HEK293T (cell line): Measurements from ENCODE around the gene UGGT1.

Experiments
- CTCF ChIA-PET: fragments of 350-600 bp; formaldehyde crosslinking; extraction: SDS; loops from one replicate; lab custom pipeline; 2021; ENCODE audit warnings: antibody characterized with exemption, inconsistent platforms; lab: Yijun Ruan, JAX
- POLR2A ChIA-PET: fragments of 350-600 bp; formaldehyde crosslinking; extraction: SDS; loops from one replicate; lab custom pipeline; 2020; ENCODE audit warnings: antibody characterized with exemption, inconsistent platforms; lab: Yijun Ruan, JAX
- DNase-seq: peaks from one replicate; pipeline ENCODE4 v3.0.0; 2012; ENCODE audit warnings: mixed read lengths; ENCODE audit errors: extremely low spot score
- ARNT ChIP-seq: fragments of 450-650 bp; IDR thresholded peaks from 2 replicates; pipeline ENCODE4 v1.6.1; 2017; ENCODE audit warnings: mild to moderate bottlenecking
- BHLHE40 ChIP-seq: fragments of 450-650 bp; IDR thresholded peaks from 2 replicates; pipeline ENCODE4 v1.6.1; 2016; ENCODE audit warnings: mild to moderate bottlenecking, moderate library complexity, borderline replicate concordance
- CTBP1 ChIP-seq: fragments of 450-650 bp; IDR thresholded peaks from 2 replicates; pipeline ENCODE4 v1.6.1; 2016; ENCODE audit warnings: borderline replicate concordance
- ELF4 ChIP-seq: fragments of 450-650 bp; IDR thresholded peaks from 2 replicates; pipeline ENCODE4 v1.6.1; 2017; ENCODE audit warnings: antibody characterized with exemption
- FOXA1 ChIP-seq: fragments of 450-650 bp; IDR thresholded peaks from 2 replicates; pipeline ENCODE4 v1.6.1; 2016; ENCODE audit warnings: mild to moderate bottlenecking
- FOXK2 ChIP-seq: fragments of 450-650 bp; IDR thresholded peaks from 2 replicates; pipeline ENCODE4 v1.6.1; 2016; ENCODE audit warnings: mild to moderate bottlenecking
- FOXM1 ChIP-seq: fragments of 450-650 bp; IDR thresholded peaks from 2 replicates; pipeline ENCODE4 v1.6.1; 2017; ENCODE audit warnings: mild to moderate bottlenecking, borderline replicate concordance
- HDGF ChIP-seq: fragments of 450-650 bp; IDR thresholded peaks from 2 replicates; pipeline ENCODE4 v1.6.1; 2017; ENCODE audit warnings: antibody characterized with exemption, borderline replicate concordance
- L3MBTL2 ChIP-seq: fragments of 450-650 bp; conservative IDR thresholded peaks from 2 replicates; pipeline ENCODE4 v1.6.1; 2016; ENCODE audit warnings: mild to moderate bottlenecking
- LEF1 ChIP-seq: fragments of 450-650 bp; IDR thresholded peaks from 2 replicates; pipeline ENCODE4 v1.6.1; 2017; ENCODE audit warnings: mild to moderate bottlenecking, borderline replicate concordance
- NFRKB ChIP-seq: fragments of 450-650 bp; IDR thresholded peaks from 2 replicates; pipeline ENCODE4 v1.6.1; 2016; ENCODE audit warnings: mild to moderate bottlenecking, moderate library complexity
- SP1 ChIP-seq: fragments of 450-650 bp; IDR thresholded peaks from 2 replicates; pipeline ENCODE4 v1.6.1; 2017
- SUZ12 ChIP-seq: fragments of 450-650 bp; IDR thresholded peaks from 2 replicates; pipeline ENCODE4 v1.6.1; 2016; ENCODE audit warnings: mild to moderate bottlenecking
- TARDBP ChIP-seq: fragments of 450-650 bp; IDR thresholded peaks from 2 replicates; pipeline ENCODE4 v1.6.1; 2016
- ZNF384 ChIP-seq: fragments of 450-650 bp; IDR thresholded peaks from 2 replicates; pipeline ENCODE4 v1.6.1; 2016
- TF ChIP-seq, protein P1 (sequence below): fragments of 450-650 bp; IDR thresholded peaks from 2 replicates; pipeline ENCODE4 v1.6.1; 2016

UGGT1 gene

DNA sequence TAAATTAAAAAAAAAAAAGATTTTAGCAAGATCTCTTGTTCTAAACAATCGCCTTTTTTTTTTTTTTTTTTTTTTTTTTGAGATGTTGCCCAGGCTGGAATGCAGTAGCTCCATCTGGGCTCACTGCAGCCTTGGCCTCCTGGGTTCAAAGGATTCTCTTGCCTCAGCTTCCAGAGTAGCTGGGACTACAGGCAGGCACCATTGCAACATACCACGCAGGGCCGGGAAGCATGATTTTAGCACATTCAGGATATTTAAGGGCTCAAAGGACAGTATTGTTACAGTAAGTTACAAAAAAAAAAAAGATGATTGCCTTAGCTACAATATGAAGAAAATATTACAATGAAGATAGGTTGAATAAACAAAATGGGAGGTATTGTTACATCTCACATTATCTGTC is 33.7 kb upstream of the UGGT1 start:
- ChIA-PET CTCF (no interaction called here), POLR2A (interaction anchor here (1.2 kb wide), 1 partner anchor 34 kb away, joined by 5 read pairs; the partner anchor contains the start of gene UGGT1)
- no peak for DNase-seq
- TF ChIP-seq LEF1, result no peak
- no peak for TF ChIP-seq ZNF384
- no peak for TF ChIP-seq SP1
- TF ChIP-seq BHLHE40, result no peak
- TF ChIP-seq ELF4, result no peak
- TF ChIP-seq CTBP1, result no peak
- TF ChIP-seq HDGF, result no peak
- no peak for TF ChIP-seq ARNT
- TF ChIP-seq L3MBTL2, result no peak
- TF ChIP-seq, protein P1, sequence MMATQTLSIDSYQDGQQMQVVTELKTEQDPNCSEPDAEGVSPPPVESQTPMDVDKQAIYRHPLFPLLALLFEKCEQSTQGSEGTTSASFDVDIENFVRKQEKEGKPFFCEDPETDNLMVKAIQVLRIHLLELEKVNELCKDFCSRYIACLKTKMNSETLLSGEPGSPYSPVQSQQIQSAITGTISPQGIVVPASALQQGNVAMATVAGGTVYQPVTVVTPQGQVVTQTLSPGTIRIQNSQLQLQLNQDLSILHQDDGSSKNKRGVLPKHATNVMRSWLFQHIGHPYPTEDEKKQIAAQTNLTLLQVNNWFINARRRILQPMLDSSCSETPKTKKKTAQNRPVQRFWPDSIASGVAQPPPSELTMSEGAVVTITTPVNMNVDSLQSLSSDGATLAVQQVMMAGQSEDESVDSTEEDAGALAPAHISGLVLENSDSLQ, result no peak
- no peak for TF ChIP-seq FOXK2
- no peak for TF ChIP-seq FOXA1
- TF ChIP-seq TARDBP, result no peak
- TF ChIP-seq FOXM1, result no peak
- TF ChIP-seq SUZ12, result no peak
- TF ChIP-seq NFRKB, result no peak

DNA sequence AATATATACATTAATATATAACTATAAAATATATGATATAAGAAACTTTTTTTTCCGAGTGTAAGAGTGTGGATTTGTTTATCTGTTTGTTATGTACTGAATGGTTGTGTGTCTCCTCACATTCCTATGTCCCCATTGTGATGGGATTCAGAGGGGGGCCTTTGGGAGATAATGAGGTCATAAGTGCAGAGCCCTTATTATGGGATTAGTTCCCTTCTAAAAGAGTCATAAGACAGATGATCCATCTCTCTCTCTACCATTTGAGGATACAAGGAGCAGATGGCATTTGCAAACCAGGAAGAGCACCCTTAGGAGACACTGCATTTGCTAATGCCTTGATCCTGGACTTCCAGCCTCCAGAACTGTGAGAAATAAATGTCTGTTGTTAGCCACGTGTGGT is 32.9 kb upstream of the UGGT1 start:
- ChIA-PET CTCF (no interaction called here), POLR2A (interaction anchor here (1.2 kb wide), 1 partner anchor 33 kb away, joined by 5 read pairs; the partner anchor contains the start of gene UGGT1)
- no peak for DNase-seq
- no peak for TF ChIP-seq ARNT
- no peak for TF ChIP-seq ELF4
- TF ChIP-seq FOXM1, result no peak
- TF ChIP-seq SP1, result no peak
- TF ChIP-seq ZNF384, result no peak
- no peak for TF ChIP-seq FOXA1

DNA sequence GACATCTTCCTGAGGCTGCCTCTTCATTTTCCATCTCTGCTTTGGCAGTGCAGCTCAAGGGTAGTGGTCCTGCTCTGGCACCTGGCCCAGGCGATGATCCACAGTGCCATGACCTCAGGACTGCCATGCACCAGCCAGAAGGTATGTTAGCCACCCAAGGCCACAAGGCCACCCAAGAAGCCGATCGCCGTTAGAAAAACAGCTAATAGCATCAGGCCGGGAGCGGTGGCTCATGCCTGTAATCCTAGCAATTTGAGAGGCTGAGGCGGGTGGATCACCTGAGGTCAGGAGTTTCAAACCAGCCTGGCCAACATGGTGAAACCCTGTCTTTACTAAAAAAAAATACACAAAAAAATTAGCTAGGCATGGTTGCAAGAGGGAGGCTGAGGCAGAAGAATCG is 28.4 kb upstream of the UGGT1 start:
- ChIA-PET POLR2A (no interaction called here), CTCF (no interaction called here)
- TF ChIP-seq FOXK2 (no peak), L3MBTL2 (no peak), SUZ12 (no peak), BHLHE40 (no peak), HDGF (no peak), FOXA1 (no peak), TARDBP (no peak), FOXM1 (no peak), NFRKB (no peak), SP1 (no peak), CTBP1 (no peak), ELF4 (no peak), LEF1 (no peak), ZNF384 (no peak), ARNT (no peak)
- TF ChIP-seq, protein P1, result no peak
- DNase-seq, result no peak

DNA sequence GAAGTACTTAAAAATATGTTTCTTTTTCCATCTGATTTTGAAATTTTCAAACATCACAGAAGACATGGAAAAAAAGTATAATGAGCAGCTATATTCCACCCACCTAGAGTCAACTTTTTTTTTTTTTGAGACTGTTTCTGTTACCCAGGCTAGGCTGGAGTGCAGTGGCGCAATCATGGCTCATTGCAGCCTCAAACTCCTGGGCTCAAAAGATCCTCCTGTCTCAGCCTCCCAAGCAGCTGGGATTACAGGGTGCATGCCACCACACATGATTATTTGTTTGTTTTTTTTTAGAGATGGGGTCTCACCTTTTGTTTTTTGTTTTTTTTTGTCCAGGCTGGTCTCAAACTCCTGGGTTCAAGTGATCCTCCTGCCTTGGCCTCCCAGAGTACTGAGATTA is 26.6 kb upstream of the UGGT1 start:
- CTCF ChIA-PET, result interaction anchor here (0.6 to 1.4 kb wide), 3 partner anchors 49 to 503 kb away, joined by 3 to 5 read pairs (median 4); no protein-coding TSS in a partner anchor

DNA sequence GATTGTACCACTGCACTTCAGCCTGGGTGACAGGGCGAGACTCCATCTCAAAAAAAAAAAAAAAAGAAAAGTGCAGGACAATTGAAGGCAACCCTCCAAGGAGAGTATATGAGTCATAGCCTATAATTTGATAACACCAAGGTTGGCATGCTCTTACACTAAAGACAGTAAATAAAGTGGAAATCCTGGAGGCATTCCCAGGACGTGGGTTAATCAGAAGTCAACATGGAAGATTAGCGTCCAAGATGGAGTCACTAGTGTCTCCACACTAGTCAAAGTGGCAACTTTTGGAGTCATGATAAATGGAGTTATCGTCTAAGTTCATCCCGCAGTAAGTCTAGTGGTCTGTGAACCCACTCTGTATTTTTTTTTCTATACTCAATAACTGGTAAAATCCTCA is 21.2 kb upstream of the UGGT1 start:
- POLR2A ChIA-PET, result no interaction called here
- no peak for DNase-seq
- CTCF ChIA-PET, result no interaction called here
- TF ChIP-seq SUZ12 (no peak), BHLHE40 (no peak), FOXM1 (no peak), TARDBP (no peak), FOXK2 (no peak), SP1 (no peak), NFRKB (no peak)
- TF ChIP-seq, protein P1, result no peak

More for the DNA sequence above, 26.6 kb upstream of the UGGT1 start:
- DNase-seq, result no peak
- TF ChIP-seq, protein P1, result no peak
- TF ChIP-seq FOXK2 (no peak), FOXM1 (no peak), SUZ12 (no peak), FOXA1 (no peak), ELF4 (no peak), ZNF384 (no peak), CTBP1 (no peak), LEF1 (no peak), L3MBTL2 (no peak), BHLHE40 (no peak), SP1 (no peak), ARNT (no peak), NFRKB (no peak)
- POLR2A ChIA-PET, result interaction anchor here (0.6 to 1.4 kb wide), 2 partner anchors 27 to 51 kb away, joined by 4 to 7 read pairs; partner anchors contain the start of gene UGGT1

DNA sequence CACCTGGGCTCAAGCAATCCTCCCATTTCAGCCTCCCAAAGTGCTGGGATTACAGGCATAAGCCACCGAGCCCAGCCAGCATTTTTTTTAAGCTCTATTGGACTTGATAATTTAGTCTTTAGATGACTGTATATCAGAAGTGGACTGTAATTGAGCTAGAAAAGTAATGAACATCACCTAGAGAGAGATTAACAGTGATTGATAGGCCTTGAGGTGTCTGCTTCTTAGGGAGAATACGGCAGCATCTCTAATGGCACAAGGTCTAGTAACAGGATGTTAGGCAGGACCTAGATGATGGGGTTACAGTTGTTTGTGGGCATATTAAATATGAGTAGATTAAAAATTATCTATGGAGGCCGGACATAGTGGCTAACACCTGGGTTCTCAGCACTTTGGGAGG is 17.7 kb upstream of the UGGT1 start:
- ChIA-PET POLR2A (no interaction called here), CTCF (no interaction called here)
- TF ChIP-seq NFRKB, result no peak
- no peak for TF ChIP-seq SUZ12
- TF ChIP-seq ELF4, result no peak
- TF ChIP-seq BHLHE40, result no peak
- TF ChIP-seq, protein P1, result no peak
- no peak for TF ChIP-seq ARNT
- no peak for TF ChIP-seq SP1
- TF ChIP-seq ZNF384, result no peak
- no peak for TF ChIP-seq TARDBP
- no peak for TF ChIP-seq HDGF
- TF ChIP-seq FOXM1, result no peak
- TF ChIP-seq LEF1, result no peak
- TF ChIP-seq FOXA1, result no peak
- TF ChIP-seq FOXK2, result no peak
- no peak for TF ChIP-seq CTBP1
- TF ChIP-seq L3MBTL2, result no peak

More for the DNA sequence above, 17.7 kb upstream of the UGGT1 start:
- no peak for DNase-seq
